LNCaP clone FGC (cell line): Measurements from ENCODE around the gene PCCA.
"Not testable (repeated sequence)": the region's sequence is repeated elsewhere in the genome, so short reads cannot be mapped to it uniquely, and the experiment has no call there.

Source experiments
- DNase-seq: peaks from one replicate; pipeline ENCODE4 v3.0.0-alpha.2; 2011; ENCODE audit warnings: low read depth
- H3K4me3 ChIP-seq: 2 replicates; pipeline ENCODE4 v1.5.1; 2011; ENCODE audit warnings: mild to moderate bottlenecking, low read depth, low read length, control low read depth
- TF ChIP-seq, protein P1 (sequence below): IDR thresholded peaks from 2 replicates; pipeline ENCODE4 v1.5.1; 2012; ENCODE audit warnings: mild to moderate bottlenecking; ENCODE audit not compliant: control insufficient read depth, insufficient read depth; ENCODE audit errors: extremely low read depth

Gene PCCA

DNA sequence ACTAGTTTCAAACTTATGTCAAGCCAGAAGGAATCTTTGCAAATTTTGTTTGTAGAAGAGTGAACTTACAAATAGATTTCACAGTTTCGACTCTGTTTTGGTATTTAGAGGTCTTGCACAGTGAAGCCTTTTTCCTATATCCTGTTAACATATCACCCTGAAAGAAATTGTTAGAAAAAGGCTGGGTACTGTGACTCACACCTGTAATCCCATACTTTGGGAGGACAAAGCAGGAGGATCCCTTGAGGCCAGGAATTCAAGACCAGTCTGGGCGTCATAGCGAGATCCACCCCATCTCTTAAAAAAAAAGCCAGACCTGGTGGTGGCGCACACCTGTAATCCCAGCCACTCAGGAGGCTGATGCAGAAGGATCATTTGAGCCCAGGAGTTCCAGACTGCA, 275.7 kb downstream of the PCCA start:
- no peak overlapping the region for H3K4me3 ChIP-seq
- no peak for DNase-seq
- TF ChIP-seq, protein P1, sequence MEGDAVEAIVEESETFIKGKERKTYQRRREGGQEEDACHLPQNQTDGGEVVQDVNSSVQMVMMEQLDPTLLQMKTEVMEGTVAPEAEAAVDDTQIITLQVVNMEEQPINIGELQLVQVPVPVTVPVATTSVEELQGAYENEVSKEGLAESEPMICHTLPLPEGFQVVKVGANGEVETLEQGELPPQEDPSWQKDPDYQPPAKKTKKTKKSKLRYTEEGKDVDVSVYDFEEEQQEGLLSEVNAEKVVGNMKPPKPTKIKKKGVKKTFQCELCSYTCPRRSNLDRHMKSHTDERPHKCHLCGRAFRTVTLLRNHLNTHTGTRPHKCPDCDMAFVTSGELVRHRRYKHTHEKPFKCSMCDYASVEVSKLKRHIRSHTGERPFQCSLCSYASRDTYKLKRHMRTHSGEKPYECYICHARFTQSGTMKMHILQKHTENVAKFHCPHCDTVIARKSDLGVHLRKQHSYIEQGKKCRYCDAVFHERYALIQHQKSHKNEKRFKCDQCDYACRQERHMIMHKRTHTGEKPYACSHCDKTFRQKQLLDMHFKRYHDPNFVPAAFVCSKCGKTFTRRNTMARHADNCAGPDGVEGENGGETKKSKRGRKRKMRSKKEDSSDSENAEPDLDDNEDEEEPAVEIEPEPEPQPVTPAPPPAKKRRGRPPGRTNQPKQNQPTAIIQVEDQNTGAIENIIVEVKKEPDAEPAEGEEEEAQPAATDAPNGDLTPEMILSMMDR: no peak

DNA sequence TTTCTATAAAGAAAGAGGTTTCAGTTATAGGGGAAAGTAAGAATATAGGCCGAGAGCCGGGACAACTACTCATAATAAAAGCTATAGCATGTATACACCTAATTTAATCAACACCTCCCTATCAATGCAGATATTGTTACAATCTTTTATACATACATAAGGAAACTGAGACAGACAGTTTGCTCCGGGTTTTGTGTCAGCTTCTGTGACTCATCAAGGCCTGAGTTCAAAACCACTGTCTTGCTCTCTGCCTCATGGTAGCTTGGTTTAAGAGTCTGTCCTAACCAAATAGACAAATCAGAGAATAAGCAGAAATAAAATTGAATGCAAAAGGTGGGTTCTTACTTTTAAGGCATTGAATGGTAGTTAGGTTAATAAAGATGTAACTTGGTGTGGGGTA, 276.8 kb downstream of the PCCA start:
- TF ChIP-seq, protein P1: no peak
- no peak for DNase-seq
- no peak overlapping the region for H3K4me3 ChIP-seq

DNA sequence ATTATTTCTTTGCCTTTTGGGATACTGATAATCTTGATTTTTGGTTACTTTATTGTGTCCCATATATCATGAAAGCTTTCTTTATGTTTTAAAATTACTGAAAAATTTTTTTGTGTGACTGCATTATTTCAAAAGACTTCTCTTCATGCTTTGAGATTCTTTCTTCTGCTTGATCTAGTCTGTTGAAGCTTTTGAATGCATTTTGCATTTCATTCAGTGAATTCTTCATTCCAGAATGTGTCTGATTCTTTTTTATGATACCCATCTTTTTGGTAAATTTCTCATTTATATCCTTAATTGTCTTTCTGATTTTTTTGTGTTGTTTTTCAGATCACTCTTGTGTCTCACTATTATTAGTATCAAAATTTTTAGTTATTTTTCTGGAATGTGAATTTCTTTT, 289.6 kb downstream of the PCCA start:
- TF ChIP-seq, protein P1: no peak
- DNase-seq: no peak
- no peak overlapping the region for H3K4me3 ChIP-seq

DNA sequence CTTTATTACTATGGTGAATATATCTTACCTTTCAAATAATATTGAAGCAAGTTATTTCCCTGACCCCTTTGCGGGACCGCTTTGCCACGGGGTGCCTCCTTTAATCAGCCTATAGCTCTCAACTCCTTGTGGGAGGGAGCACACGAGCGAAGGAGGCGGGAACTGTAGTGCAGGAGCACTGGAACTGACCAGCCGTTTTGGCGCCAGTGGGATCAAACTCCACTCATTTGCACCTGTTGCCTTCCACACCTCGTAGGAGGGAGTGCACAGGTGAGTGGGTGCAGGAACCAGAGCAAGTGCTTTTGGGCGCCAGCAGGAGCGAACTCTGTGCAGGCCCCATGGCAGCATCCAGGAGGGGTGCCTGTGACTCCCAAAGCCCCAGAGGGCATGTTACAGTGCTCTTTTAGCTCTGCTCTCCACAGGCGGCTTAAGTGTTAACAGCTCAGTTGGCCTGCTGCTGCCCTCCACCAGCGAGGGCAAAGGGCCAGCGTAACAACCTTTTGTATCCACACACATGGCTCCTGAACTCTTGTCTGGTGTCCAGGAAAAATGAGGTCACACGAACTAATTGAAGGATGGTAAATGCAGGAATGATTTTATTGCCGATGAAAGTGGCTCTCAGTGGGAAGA, 292.8 kb downstream of the PCCA start:
- DNase-seq: no peak
- TF ChIP-seq, protein P1: no peak
- no peak overlapping the region for H3K4me3 ChIP-seq

DNA sequence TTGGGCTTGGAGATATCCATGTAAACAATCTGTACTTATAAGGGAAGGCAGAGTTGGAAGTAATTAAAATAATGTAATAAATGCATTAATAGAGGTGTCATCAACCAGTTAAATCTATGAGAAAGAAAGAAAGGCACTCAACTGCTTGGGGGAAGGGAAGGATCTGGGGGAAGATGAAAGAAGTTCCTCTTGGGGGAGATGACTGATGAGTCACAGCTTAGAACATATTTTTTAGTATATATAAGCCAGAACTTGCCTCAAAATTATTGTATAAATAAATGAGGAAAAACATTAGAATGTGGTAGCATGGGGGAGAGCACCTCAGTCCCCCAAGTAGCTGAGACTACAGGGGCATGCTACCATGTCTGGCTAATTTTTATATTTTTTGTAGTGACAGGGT, 293.9 kb downstream of the PCCA start:
- DNase-seq: no peak
- TF ChIP-seq, protein P1: no peak
- no peak overlapping the region for H3K4me3 ChIP-seq

DNA sequence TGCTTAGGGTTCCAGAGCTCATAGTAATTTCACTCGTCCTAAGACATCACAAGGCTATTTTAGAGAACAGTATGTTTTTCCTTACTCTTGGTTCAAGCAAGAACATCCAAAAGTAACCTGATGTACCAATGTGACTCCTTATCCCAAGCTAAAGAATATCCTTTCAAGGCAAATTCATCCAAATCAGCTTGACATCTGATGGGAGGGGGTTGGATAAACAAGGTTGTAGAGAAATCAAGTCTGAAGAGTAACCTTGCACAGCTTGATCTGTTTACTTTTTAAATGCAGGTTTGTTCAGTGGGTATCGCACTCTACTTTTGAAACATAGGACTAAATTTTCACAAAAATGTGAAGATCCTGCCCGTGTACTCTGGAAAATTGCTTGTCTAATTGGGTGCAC, 298.5 kb downstream of the PCCA start:
- TF ChIP-seq, protein P1: no peak
- no peak overlapping the region for H3K4me3 ChIP-seq
- DNase-seq: no peak

DNA sequence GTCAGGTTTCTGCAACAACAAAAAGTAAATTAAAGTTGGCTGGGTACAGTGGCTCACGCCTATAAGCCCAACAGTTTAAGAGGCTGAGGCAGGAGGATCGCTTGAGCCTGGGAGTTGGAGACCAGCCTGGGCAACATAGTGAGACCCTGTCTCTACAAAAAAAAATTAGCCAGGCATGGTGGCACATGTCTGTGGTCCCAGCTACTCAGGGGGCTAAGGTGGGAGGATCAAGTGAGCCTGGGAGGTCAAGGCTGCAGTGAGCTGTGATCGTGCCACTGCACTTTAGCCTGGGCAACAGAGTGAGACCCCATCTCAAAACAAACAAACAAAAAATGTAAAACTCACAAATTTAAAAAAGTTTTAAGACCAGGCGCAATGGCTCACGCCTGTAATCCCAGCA, 299.3 kb downstream of the PCCA start:
- not testable (repeated sequence) for H3K4me3 ChIP-seq, DNase-seq
